Measurements from ENCODE around the gene EPOP. TPM values are rescaled to one million over a fixed set of nuclear protein-coding genes. Genes with fewer than 3 reads are reported as not detected.

The EPOP gene
- total and polyA plus RNA-seq, 2 of the 13 experiments (the other 11 are each of a cell fraction or from before 2014, with no cell fraction given) = 14.7 to 37.8 TPM

- TF ChIP-seq REST (IDR thresholded peaks at IDR 0.05; ENCODE audit: borderline replicate concordance in 1 of 2, low read depth in 1 of 2, low read length in 2 of 2) (no peak), ZBTB25 (CRISPR knock-in tag; IDR thresholded peaks at IDR 0.05) (peak; percentile 74; the same call in 1 of the 2 replicates), HDAC2 (CRISPR knock-in tag; IDR thresholded peaks at IDR 0.05) (peak; percentile 71), ZBTB21 (CRISPR knock-in tag; IDR thresholded peaks at IDR 0.05) (no peak), TEAD3 (CRISPR knock-in tag; optimal IDR thresholded peaks at IDR 0.05; ENCODE audit: borderline replicate concordance) (peak; percentile 95), HNF4A (CRISPR knock-in tag; IDR thresholded peaks at IDR 0.05) (no peak), CERS6 (CRISPR knock-in tag; IDR thresholded peaks at IDR 0.05) (no peak), ZNF574 (CRISPR knock-in tag; IDR thresholded peaks at IDR 0.05) (peak; percentile 62; the same call in 1 of the 2 replicates), PRMT3 (CRISPR knock-in tag; IDR thresholded peaks at IDR 0.05; ENCODE audit: borderline replicate concordance, low read depth) (peak; percentile 59; the same call in 1 of the 2 replicates), ZNF10 (CRISPR knock-in tag; IDR thresholded peaks at IDR 0.05; ENCODE audit: borderline replicate concordance, low read depth) (no peak), DR1 (CRISPR knock-in tag; IDR thresholded peaks at IDR 0.05) (0 out of 2 replicates have a peak, but pooled peaks have one; percentile 16), ZFP41 (CRISPR knock-in tag; IDR thresholded peaks at IDR 0.05; ENCODE audit: borderline replicate concordance) (no peak), ZNF354B (CRISPR knock-in tag; IDR thresholded peaks at IDR 0.05) (peak; percentile 20; the same call in 1 of the 2 replicates), ARNTL (CRISPR knock-in tag; IDR thresholded peaks at IDR 0.05) (peak; percentile 96), ETV6 (CRISPR knock-in tag; conservative IDR thresholded peaks at IDR 0.05) (no peak), ZNF639 (CRISPR knock-in tag; conservative IDR thresholded peaks at IDR 0.05) (no peak), FOSL2 (CRISPR knock-in tag; IDR thresholded peaks at IDR 0.05) (peak; percentile 83), ELF3 (CRISPR knock-in tag; IDR thresholded peaks at IDR 0.05) (peak; percentile 68), CC2D1A (CRISPR knock-in tag; IDR thresholded peaks at IDR 0.05) (no peak; the same call in 1 of the 2 replicates)
These were observed 2.1 kb upstream of the EPOP start (continued) for GRCh38 chr17:38676706-38677504.
